Upper lobe of right lung (tissue), 1 donor: ENCODE results near the gene CEMIP. TPM values are rescaled to one million over a fixed set of nuclear protein-coding genes. Genes with fewer than 3 reads are reported as not detected.

Experiments used
- ATAC-seq: fragments of 200-7000 bp; cut with Tn5 transposase; one replicate; pipeline ENCODE4 v1.9.1; 2020; ENCODE audit warnings: mild to moderate bottlenecking, moderate library complexity
- DNase-seq: peaks from one replicate; pipeline ENCODE4 v3.0.0-alpha.2; 2020
- H3K27ac ChIP-seq: fragments of 200-600 bp; one replicate; pipeline ENCODE4 v1.8.0; 2022
- H3K27me3 ChIP-seq: fragments of 200-600 bp; one replicate; pipeline ENCODE4 v1.8.0; 2022; ENCODE audit warnings: mild to moderate bottlenecking
- H3K36me3 ChIP-seq: fragments of 200-600 bp; one replicate; pipeline ENCODE4 v1.8.0; 2022
- H3K4me1 ChIP-seq: fragments of 200-600 bp; one replicate; pipeline ENCODE4 v1.8.0; 2022
- H3K4me3 ChIP-seq: fragments of 200-600 bp; one replicate; pipeline ENCODE4 v1.8.0; 2022; ENCODE audit warnings: mild to moderate bottlenecking
- H3K9me3 ChIP-seq: fragments of 200-600 bp; one replicate; pipeline ENCODE4 v1.8.0; 2022
- intact Hi-C: fragments of 100-400 bp; cut with DNase I; formaldehyde crosslinking; loops from one replicate; pipeline ENCODE4 v1.11.0; 2022
- total RNA-seq: library from RNA; stranded (reverse); fragmentation: NEBNext Ultra II Directional; extraction: Animal tissue kit (Norgen Biotek cat#: 25700); gene quantifications from one replicate; pipeline ENCODE4 v1.2.1, GENCODE V29; 2021
- TF ChIP-seq, protein P1 (sequence below): fragments of 200-600 bp; IDR thresholded peaks from one replicate; pipeline ENCODE4 v1.8.0; 2022; ENCODE audit warnings: antibody characterized with exemption
- donor health status: DM: no; HTN: yes; CAD: no; lungs with severe emphysema.

CEMIP gene
- total RNA-seq, 1 donor from 2014 or later: 17.3 TPM

DNA sequence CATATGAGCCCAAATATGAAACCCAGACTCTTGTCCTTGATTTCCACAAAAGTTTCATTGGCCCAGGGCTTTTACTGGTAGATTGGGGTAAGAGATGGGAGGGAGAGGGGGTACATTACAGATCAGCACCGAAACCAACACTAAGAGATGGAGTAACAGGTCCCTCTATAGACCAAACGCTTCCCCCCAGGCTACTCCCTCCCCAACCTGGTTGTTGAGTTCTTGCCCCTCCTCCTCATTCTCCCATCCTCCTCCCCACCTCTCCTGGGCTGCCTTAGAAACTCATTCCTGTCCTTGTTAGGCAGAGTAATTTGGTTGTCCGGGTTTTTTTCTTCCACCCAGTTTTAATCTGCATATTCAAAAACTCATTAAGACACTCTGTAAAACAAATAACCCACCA, 136.3 kb downstream of the CEMIP start:
- Histone ChIP-seq H3K4me1 (no peaks in the 10 kb centered on the region), H3K27me3 (no peaks in the 10 kb centered on the region), H3K4me3 (no peak overlapping the region), H3K9me3 (no peaks in the 10 kb centered on the region), H3K27ac (no peak overlapping the region), H3K36me3 (peaks cover 6% of the 10 kb centered on the region)
- intact Hi-C loops: no loop called here
- ATAC-seq (no peak), DNase-seq (no peak)
- TF ChIP-seq, protein P1, sequence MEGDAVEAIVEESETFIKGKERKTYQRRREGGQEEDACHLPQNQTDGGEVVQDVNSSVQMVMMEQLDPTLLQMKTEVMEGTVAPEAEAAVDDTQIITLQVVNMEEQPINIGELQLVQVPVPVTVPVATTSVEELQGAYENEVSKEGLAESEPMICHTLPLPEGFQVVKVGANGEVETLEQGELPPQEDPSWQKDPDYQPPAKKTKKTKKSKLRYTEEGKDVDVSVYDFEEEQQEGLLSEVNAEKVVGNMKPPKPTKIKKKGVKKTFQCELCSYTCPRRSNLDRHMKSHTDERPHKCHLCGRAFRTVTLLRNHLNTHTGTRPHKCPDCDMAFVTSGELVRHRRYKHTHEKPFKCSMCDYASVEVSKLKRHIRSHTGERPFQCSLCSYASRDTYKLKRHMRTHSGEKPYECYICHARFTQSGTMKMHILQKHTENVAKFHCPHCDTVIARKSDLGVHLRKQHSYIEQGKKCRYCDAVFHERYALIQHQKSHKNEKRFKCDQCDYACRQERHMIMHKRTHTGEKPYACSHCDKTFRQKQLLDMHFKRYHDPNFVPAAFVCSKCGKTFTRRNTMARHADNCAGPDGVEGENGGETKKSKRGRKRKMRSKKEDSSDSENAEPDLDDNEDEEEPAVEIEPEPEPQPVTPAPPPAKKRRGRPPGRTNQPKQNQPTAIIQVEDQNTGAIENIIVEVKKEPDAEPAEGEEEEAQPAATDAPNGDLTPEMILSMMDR: no peak

- Histone ChIP-seq H3K36me3 (no peaks in the 10 kb centered on the region), H3K27ac (no peak overlapping the region), H3K4me3 (no peak overlapping the region), H3K4me1 (no peaks in the 10 kb centered on the region), H3K9me3 (no peaks in the 10 kb centered on the region), H3K27me3 (no peaks in the 10 kb centered on the region)
- intact Hi-C loops: no loop called here
- no peak for ATAC-seq
- DNase-seq: no peak
- TF ChIP-seq, protein P1: no peak
These were observed 136.9 kb downstream of the CEMIP start for GRCh38 chr15:80916056-80916455.

- intact Hi-C loops: no loop called here
- Histone ChIP-seq H3K27me3 (no peaks in the 10 kb centered on the region), H3K36me3 (peaks cover 5% of the 10 kb centered on the region), H3K4me3 (no peak overlapping the region), H3K27ac (no peak overlapping the region), H3K9me3 (no peaks in the 10 kb centered on the region), H3K4me1 (no peaks in the 10 kb centered on the region)
- TF ChIP-seq, protein P1: no peak
- ATAC-seq (no peak), DNase-seq (no peak)
These were observed 139.1 kb downstream of the CEMIP start for GRCh38 chr15:80918196-80918783.

DNA sequence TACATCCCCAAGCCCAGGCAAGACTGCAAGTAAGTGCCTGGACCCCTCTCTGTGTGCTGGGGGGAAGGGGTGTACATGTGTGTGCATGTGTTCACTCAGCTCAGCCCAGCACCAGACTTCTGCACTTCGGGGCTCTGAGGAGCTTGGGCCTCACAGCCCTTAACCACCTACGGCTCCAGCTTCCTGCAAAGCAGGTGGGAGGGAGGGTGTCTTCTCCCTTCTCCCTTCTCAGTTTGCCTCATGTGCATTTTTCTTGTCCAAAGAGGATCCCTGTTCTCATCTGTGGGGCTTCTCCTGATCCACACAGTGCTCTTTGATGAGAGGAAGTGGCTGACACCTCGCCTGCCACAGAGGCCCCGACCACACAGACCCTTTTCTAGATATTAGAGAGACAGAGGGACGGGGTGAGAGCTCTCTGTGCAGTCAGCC, 141.1 kb downstream of the CEMIP start:
- TF ChIP-seq, protein P1: no peak
- H3K36me3 ChIP-seq: peaks cover 13% of the 10 kb centered on the region
- H3K4me3 ChIP-seq: no peak overlapping the region
- DNase-seq (no peak), ATAC-seq (no peak)
- no peaks in the 10 kb centered on the region for H3K4me1 ChIP-seq
- no peaks in the 10 kb centered on the region for H3K27me3 ChIP-seq
- H3K9me3 ChIP-seq: no peaks in the 10 kb centered on the region
- intact Hi-C loops: no loop called here
- no peak overlapping the region for H3K27ac ChIP-seq

DNA sequence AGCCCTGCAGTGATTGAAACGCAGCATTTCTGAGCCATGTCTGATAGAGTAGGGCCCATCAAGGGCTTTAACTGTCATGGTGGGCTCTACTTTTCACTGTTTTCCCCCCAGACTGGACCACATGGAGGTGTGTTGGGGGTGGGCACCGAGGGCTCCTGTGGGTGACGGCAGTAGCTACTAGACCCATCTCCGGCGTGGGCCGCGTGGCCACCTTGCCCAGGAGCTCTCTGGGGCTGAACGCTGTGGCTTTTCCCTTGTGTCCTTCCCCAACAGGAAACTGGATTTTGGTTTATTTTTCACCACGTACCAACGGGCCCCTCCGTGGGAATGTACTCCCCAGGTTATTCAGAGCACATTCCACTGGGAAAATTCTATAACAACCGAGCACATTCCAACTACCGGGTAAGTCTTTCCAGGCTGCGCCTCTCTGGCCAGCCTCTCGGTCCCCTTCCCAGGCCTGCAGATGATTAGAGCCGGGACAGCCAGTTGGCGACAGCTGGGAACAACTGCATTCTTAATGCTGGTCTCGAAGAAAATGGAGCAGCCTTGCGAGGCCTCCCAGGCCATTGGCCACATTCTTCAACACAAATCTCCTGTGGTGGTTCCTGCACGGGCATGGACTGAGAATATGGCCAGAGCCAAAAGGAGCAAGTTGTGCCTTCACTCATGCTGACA, 142.7 kb downstream of the CEMIP start:
- Histone ChIP-seq H3K4me3 (no peak overlapping the region), H3K27ac (no peak overlapping the region), H3K4me1 (no peaks in the 10 kb centered on the region), H3K9me3 (no peaks in the 10 kb centered on the region), H3K27me3 (no peaks in the 10 kb centered on the region), H3K36me3 (peaks cover 22% of the 10 kb centered on the region)
- intact Hi-C loops: no loop called here
- ATAC-seq: no peak
- TF ChIP-seq, protein P1: no peak
- DNase-seq: no peak
